H1 (cell line): ENCODE data around the gene TRIB2. TPM values are rescaled to one million over a fixed set of nuclear protein-coding genes. Genes with fewer than 3 reads are reported as not detected.

Experiments used
- SUZ12 ChIP-seq: fragments of 200-600 bp; sonication (generic); IDR thresholded peaks from 2 replicates; pipeline ENCODE4 v1.6.1; 2012; ENCODE audit warnings: mild to moderate bottlenecking, inconsistent platforms, low read length, moderate library complexity, mixed read lengths
- polyA plus RNA-seq, 7 experiments: library from polyadenylated mRNA; depleted of rRNA in 3 of 7; stranded (reverse) in 5 of 7; unstranded in 2 of 7; fragments of >200 nt in 5 of 7; fragments of 200-250 nt in 2 of 7; gene quantifications; 1 replicate in 5 of 7; 2 replicates in 1 of 7; 4 replicates in 1 of 7; pipeline versions ENCODE4 v1.2.1 to v1.2.3, GENCODE V29; 2011 to 2013; ENCODE audit warnings: missing spikeins in 2 of 7, mixed read lengths in 2 of 7
- total RNA-seq: library from RNA; stranded (reverse); fragmentation: NEBNext Ultra II Directional; extraction: Animal tissue kit (Norgen Biotek cat#: 25700); gene quantifications from 2 replicates; pipeline ENCODE4 v1.2.1, GENCODE V29; 2021
- TF ChIP-seq, protein P1 (sequence below), 3 experiments: IDR thresholded peaks; 1 replicate in 2 of 3; 2 replicates in 1 of 3; pipeline versions ENCODE4 v1.5.1 to v1.6.1; 2011; ENCODE audit warnings: low read length in 3 of 3, mild to moderate bottlenecking in 3 of 3, inconsistent platforms in 2 of 3, low read depth in 1 of 3, moderate library complexity in 1 of 3; ENCODE audit not compliant: insufficient read depth in 1 of 3; ENCODE audit errors: control extremely low read depth in 1 of 3

TRIB2 gene
- total and polyA plus RNA-seq, 2 of the 8 experiments (the other 6 are each of a cell fraction or from before 2014, with no cell fraction given): 40.8 to 57.0 TPM

DNA sequence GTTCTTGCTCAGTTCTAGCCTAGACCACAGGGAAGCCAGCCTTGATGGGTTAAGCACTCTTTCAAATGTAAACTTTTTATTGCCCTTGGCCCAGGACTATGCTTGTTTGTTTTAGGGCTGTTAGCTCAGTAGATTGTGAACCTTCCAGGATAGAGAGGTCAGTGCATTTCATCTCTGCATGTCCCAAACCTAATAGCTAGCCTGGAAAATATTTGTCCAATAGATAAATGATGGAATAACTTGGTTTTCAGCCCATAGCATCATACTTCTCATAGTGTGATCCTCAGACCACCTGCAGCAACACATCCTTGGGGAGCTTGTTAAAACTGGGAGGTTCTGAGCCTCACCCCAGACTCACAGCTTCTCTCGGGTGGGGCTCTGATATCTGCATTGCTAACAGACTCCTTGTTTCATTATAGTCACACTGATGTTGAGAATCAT is 59.8 kb downstream of the TRIB2 start (continued):
- TF ChIP-seq, protein P1, sequence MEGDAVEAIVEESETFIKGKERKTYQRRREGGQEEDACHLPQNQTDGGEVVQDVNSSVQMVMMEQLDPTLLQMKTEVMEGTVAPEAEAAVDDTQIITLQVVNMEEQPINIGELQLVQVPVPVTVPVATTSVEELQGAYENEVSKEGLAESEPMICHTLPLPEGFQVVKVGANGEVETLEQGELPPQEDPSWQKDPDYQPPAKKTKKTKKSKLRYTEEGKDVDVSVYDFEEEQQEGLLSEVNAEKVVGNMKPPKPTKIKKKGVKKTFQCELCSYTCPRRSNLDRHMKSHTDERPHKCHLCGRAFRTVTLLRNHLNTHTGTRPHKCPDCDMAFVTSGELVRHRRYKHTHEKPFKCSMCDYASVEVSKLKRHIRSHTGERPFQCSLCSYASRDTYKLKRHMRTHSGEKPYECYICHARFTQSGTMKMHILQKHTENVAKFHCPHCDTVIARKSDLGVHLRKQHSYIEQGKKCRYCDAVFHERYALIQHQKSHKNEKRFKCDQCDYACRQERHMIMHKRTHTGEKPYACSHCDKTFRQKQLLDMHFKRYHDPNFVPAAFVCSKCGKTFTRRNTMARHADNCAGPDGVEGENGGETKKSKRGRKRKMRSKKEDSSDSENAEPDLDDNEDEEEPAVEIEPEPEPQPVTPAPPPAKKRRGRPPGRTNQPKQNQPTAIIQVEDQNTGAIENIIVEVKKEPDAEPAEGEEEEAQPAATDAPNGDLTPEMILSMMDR (IDR thresholded peaks at IDR 0.05; ENCODE audit: control extremely low read depth in 1 of 3, insufficient read depth in 1 of 3, low read depth in 1 of 3, low read length in 3 of 3): no peak
- TF ChIP-seq SUZ12: no peak
